ENCODE measurements around the gene NPLOC4.
"Not testable (repeated sequence)": the region's sequence is repeated elsewhere in the genome, so short reads cannot be mapped to it uniquely, and the experiment has no call there.

GRCh38 chr17:81618307-81618706, 18.6 kb downstream of the NPLOC4 start:
- TF ChIP-seq POLR2AphosphoS5, POLR2A (IDR thresholded peaks at IDR 0.05; ENCODE audit: low read depth, low read length): not testable (repeated sequence)
